ENCODE data around the gene TAF4B.
A peak's percentile ranks its signal among the peaks of the same experiment; 100 is the strongest.
"Not testable (repeated sequence)": the region's sequence is repeated elsewhere in the genome, so short reads cannot be mapped to it uniquely, and the experiment has no call there.

Gene TAF4B

GRCh38 chr18:26226229-26227050, at the start of gene TAF4B:
TAF4B (plus strand) TSS chr18:26226445; CDS start chr18:26226934, 489 bp downstream.
- DNase-seq (ENCODE audit: insufficient read length, low spot score) (peak; percentile 87), FAIRE-seq (peak; percentile 80)

GRCh38 chr18:26181343-26181826, 44.9 kb upstream of the TAF4B start:
- no peak for DNase-seq (ENCODE audit: insufficient read length, low spot score)
- FAIRE-seq: no peak

GRCh38 chr18:26183395-26184112, 42.7 kb upstream of the TAF4B start:
- FAIRE-seq: no peak
- DNase-seq (ENCODE audit: insufficient read length, low spot score): no peak

GRCh38 chr18:26185267-26185666, 41.0 kb upstream of the TAF4B start:
- DNase-seq (ENCODE audit: insufficient read length, low spot score) (peak; percentile 10), FAIRE-seq (no peak)

GRCh38 chr18:26190506-26190905, 35.7 kb upstream of the TAF4B start:
- DNase-seq (ENCODE audit: insufficient read length, low spot score) (no peak), FAIRE-seq (no peak)

GRCh38 chr18:26192233-26192632, 34.0 kb upstream of the TAF4B start:
- DNase-seq (ENCODE audit: insufficient read length, low spot score) (no peak), FAIRE-seq (no peak)

- FAIRE-seq (no peak), DNase-seq (ENCODE audit: insufficient read length, low spot score) (no peak)
Measured at GRCh38 chr18:26196605-26197004, 29.6 kb upstream of the TAF4B start.

- not testable (repeated sequence) for FAIRE-seq; DNase-seq (ENCODE audit: insufficient read length, low spot score)
Measured at GRCh38 chr18:26202001-26202400, 24.2 kb upstream of the TAF4B start.

GRCh38 chr18:26205318-26205717, 20.9 kb upstream of the TAF4B start:
- no peak for FAIRE-seq
- no peak for DNase-seq (ENCODE audit: insufficient read length, low spot score)

- FAIRE-seq (no peak), DNase-seq (ENCODE audit: insufficient read length, low spot score) (no peak)
Measured at GRCh38 chr18:26206488-26206887, 19.8 kb upstream of the TAF4B start.

DNA sequence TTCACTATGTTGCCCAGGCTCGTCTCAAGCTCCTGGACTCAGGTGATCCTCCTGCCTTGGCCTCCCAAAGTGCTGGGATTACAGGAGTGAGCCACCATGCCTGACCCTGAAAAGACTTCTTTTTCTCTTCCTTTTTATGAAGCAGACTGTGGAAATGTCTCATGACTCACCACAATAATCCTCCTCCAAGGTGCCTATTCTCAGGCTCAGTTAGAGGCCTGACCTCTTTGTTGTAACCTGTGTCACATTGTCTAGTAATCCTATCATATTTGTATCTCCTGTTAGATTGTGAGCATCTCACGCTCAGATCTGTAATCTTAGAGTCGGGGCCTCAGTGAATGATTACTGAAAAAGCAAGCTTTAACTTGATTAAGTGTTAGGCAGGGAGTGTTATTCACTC, 18.3 kb upstream of the TAF4B start:
- no peak for DNase-seq (ENCODE audit: insufficient read length, low spot score)
- FAIRE-seq: no peak

DNA sequence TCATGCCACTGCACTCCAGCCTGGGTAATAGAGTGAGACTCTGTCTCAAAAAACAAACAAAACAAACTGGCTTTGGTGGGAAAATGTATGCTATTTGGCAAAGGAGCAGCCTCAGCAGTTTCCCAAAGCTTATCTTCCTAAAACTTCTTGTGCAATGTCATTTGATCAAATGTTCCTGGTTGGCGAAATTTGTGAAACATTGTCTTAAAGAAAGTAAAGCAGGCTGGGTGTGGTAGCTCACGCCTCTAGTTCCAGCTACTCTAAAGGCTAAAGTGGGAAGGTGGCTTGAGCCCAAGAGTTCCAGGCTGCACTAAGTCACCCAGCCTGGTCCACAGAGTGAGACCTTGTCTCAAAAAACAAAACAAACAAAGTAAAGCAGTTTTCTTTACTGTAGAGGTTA, 17.3 kb upstream of the TAF4B start:
- FAIRE-seq: no peak
- no peak for DNase-seq (ENCODE audit: insufficient read length, low spot score)

GRCh38 chr18:26210147-26210546, 16.1 kb upstream of the TAF4B start:
- no peak for FAIRE-seq

GRCh38 chr18:26215247-26215970, 10.8 kb upstream of the TAF4B start:
- no peak for DNase-seq (ENCODE audit: insufficient read length, low spot score)
- no peak for FAIRE-seq

More at GRCh38 chr18:26210147-26210546, 16.1 kb upstream of the TAF4B start:
- DNase-seq (ENCODE audit: insufficient read length, low spot score): no peak

- FAIRE-seq: no peak
- DNase-seq (ENCODE audit: insufficient read length, low spot score): no peak
Measured at GRCh38 chr18:26225022-26225693, 1.1 kb upstream of the TAF4B start.

DNA sequence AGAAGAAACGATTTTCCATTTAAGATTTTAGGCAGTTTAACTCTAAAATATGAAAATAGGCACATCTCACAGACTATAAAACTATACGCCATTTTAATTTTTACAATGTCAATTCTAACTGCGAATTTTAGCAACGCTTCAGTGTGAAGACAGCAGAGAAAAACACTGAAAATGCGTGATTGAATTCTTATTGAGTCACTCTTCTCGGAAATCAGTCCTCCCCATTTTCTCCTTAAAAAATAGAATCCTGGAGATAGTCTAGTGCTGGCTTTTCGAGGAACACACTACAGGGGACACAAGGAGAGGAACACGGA, 373 bp upstream of the TAF4B start:
- FAIRE-seq (no peak), DNase-seq (ENCODE audit: insufficient read length, low spot score) (no peak)

- DNase-seq (ENCODE audit: insufficient read length, low spot score) (peak; percentile 5), FAIRE-seq (no peak)
Measured at GRCh38 chr18:26227051-26227670, 916 bp downstream of the TAF4B start.

- no peak for DNase-seq (ENCODE audit: insufficient read length, low spot score)
- no peak for FAIRE-seq
Measured at GRCh38 chr18:26228562-26229260, 2.5 kb downstream of the TAF4B start.

DNA sequence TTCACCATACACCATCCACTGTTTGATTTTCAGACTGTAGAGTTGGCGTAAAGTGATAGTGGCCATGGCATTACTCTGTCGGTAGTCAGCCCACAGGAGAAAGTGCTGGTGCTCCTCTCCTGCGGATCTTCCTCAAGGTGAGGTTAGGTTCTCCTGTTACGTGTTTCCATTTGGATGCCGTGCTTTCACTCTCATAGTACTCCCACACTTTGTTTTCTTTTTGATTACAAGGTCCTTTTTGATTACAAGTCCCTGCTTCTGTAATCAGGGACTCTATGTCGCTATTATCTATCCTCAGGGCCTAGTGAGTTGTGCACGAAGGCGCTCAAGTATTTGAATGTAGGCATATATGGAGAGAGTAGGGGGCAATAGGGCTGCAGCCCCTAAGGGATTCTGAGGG, 4.3 kb downstream of the TAF4B start:
- FAIRE-seq (no peak), DNase-seq (ENCODE audit: insufficient read length, low spot score) (no peak)

- no peak for FAIRE-seq
Measured at GRCh38 chr18:26233208-26233607, 7.0 kb downstream of the TAF4B start.

More at GRCh38 chr18:26233208-26233607, 7.0 kb downstream of the TAF4B start:
- DNase-seq (ENCODE audit: insufficient read length, low spot score): no peak

All from HTR-8/SVneo (cell line).